HCT116 (cell line): Measurements from ENCODE around the gene GPN1. TPM values are rescaled to one million over a fixed set of nuclear protein-coding genes. Genes with fewer than 3 reads are reported as not detected.

Experiments
- ATAC-seq: fragments of 200-7000 bp; cut with Tn5 transposase; 2 replicates; pipeline ENCODE4 v1.9.1; 2020; ENCODE audit warnings: mild to moderate bottlenecking, moderate library complexity
- BruUV-seq: library from RNA; stranded (reverse); fragments of 400-500 nt; replicated peaks from 2 replicates; lab custom pipeline; 2021; lab: Mats Ljungman, UMichigan
- CTCF ChIA-PET: fragments of 300-600 bp; sonication (Branson Sonifier 250); formaldehyde crosslinking; loops from one replicate; lab custom pipeline; 2021; ENCODE audit warnings: antibody characterized with exemption; lab: Charles Lee
- POLR2A ChIA-PET: fragments of 300-600, 350-600 bp; sonication (Branson Sonifier 250); formaldehyde crosslinking; loops from one replicate; lab custom pipeline; 2021; ENCODE audit warnings: antibody characterized with exemption; lab: Charles Lee
- RAD21 ChIA-PET, 2 experiments: fragments of 300-600 bp; sonication (Branson Sonifier 250); formaldehyde crosslinking; loops; one replicate each; lab custom pipeline; 2023; ENCODE audit warnings: low total read pairs in 2 of 2; ENCODE audit not compliant: uncharacterized antibody in 2 of 2, unreplicated experiment in 2 of 2, low non-redundant PET in 1 of 2; lab: Charles Lee
- DNase-seq: peaks from one replicate; pipeline ENCODE4 v3.0.0-alpha.2; 2010; ENCODE audit warnings: low read depth, low spot score
- H2AFZ ChIP-seq: fragments of 200-600 bp; shearing (Covaris generic), sonication (generic); 2 replicates; pipeline ENCODE4 v1.6.1; 2017; ENCODE audit warnings: low read depth, mixed run types, mixed read lengths, antibody characterized with exemption, low read length; ENCODE audit not compliant: poor library complexity, severe bottlenecking
- H3K27ac ChIP-seq: 2 replicates; pipeline ENCODE4 v1.5.1; 2012; ENCODE audit warnings: low read depth, low read length
- H3K27me3 ChIP-seq: fragments of 200-600 bp; sonication (generic); 2 replicates; pipeline ENCODE4 v1.6.1; 2016; ENCODE audit warnings: mixed run types, low read length, mixed read lengths; ENCODE audit not compliant: insufficient read depth
- H3K36me3 ChIP-seq, 2 experiments: fragments of 200-500 bp in 1 of 2; fragments of 200-600 bp in 1 of 2; sonication (Bioruptor generic) in 1 of 2; sonication (generic) in 1 of 2; 2 replicates each; pipeline versions ENCODE4 v1.5.1 to v1.6.1; 2014 to 2016; ENCODE audit warnings: low read length in 2 of 2, inconsistent platforms in 1 of 2, mixed read lengths in 1 of 2, mixed run types in 1 of 2; ENCODE audit not compliant: insufficient read depth in 2 of 2, control insufficient read depth in 1 of 2
- H3K4me1 ChIP-seq, 2 experiments: fragments of 200-600 bp in 1 of 2; sonication (generic) in 1 of 2; 2 replicates each; pipeline versions ENCODE4 v1.5.1 to v1.6.1; 2012 to 2017; ENCODE audit warnings: low read length in 2 of 2, inconsistent platforms in 1 of 2, mild to moderate bottlenecking in 1 of 2, mixed read lengths in 1 of 2, mixed run types in 1 of 2, moderate library complexity in 1 of 2; ENCODE audit not compliant: insufficient read depth in 2 of 2, control insufficient read depth in 1 of 2
- H3K4me2 ChIP-seq: fragments of 200-600 bp; sonication (generic); 2 replicates; pipeline ENCODE4 v1.6.1; 2017; ENCODE audit warnings: mixed run types, low read length, mixed read lengths
- H3K4me3 ChIP-seq, 2 experiments: fragments of 200-600 bp in 1 of 2; sonication (generic) in 1 of 2; replicated peaks in 1 of 2; 2 replicates each; pipeline ENCODE4 v1.5.1; 2011 to 2016; ENCODE audit warnings: low read length in 2 of 2, control low read depth in 1 of 2, low read depth in 1 of 2, mild to moderate bottlenecking in 1 of 2, mixed read lengths in 1 of 2, mixed run types in 1 of 2
- H3K79me2 ChIP-seq: fragments of 200-600 bp; sonication (generic); 2 replicates; pipeline ENCODE4 v1.6.1; 2017; ENCODE audit warnings: mild to moderate bottlenecking, mixed run types, low read length, moderate library complexity, mixed read lengths; ENCODE audit not compliant: insufficient read depth
- H3K9ac ChIP-seq: fragments of 200-600 bp; sonication (generic); 2 replicates; pipeline ENCODE4 v1.6.1; 2016; ENCODE audit warnings: low read length, mixed read lengths
- H3K9me2 ChIP-seq: fragments of 200-600 bp; sonication (generic), shearing (Covaris generic); 2 replicates; pipeline ENCODE4 v1.6.1; 2017; ENCODE audit warnings: mixed run types, mild to moderate bottlenecking, moderate library complexity; ENCODE audit not compliant: insufficient read depth
- H3K9me3 ChIP-seq, 2 experiments: fragments of 200-500 bp in 1 of 2; fragments of 200-600 bp in 1 of 2; sonication (Bioruptor generic) in 1 of 2; sonication (generic) in 1 of 2; 2 replicates each; pipeline ENCODE4 v1.6.1; 2014 to 2017; ENCODE audit warnings: low read length in 2 of 2, mixed read lengths in 2 of 2, inconsistent platforms in 1 of 2, low read depth in 1 of 2, mild to moderate bottlenecking in 1 of 2, mixed run types in 1 of 2, moderate library complexity in 1 of 2; ENCODE audit not compliant: control insufficient read depth in 1 of 2, insufficient read depth in 1 of 2
- H4K20me1 ChIP-seq: fragments of 200-600 bp; sonication (generic), shearing (Covaris generic); 2 replicates; pipeline ENCODE4 v1.6.1; 2017; ENCODE audit warnings: mixed run types, mild to moderate bottlenecking, moderate library complexity; ENCODE audit not compliant: insufficient read depth
- JUND ChIP-seq: IDR thresholded peaks from 2 replicates; pipeline ENCODE4 v1.6.1; 2012
- ZNF274 ChIP-seq: fragments of 200-500 bp; sonication (Bioruptor generic); IDR thresholded peaks from 2 replicates; pipeline ENCODE4 v1.6.1; 2014; ENCODE audit warnings: mild to moderate bottlenecking, low read depth, low read length, inconsistent platforms
- intact Hi-C: fragments of 100-400 bp; cut with micrococcal nuclease; formaldehyde crosslinking; loops from 2 replicates; pipeline ENCODE4 v1.10.0; 2022
- total RNA-seq: library from RNA; stranded (reverse); gene quantifications from one replicate; pipeline ENCODE4 v1.2.1, GENCODE V29; 2021; ENCODE audit not compliant: unreplicated experiment
- TF ChIP-seq, protein P1 (sequence below), 3 experiments: fragments of 200-600 bp in 1 of 3; sonication (generic) in 1 of 3; IDR thresholded peaks in 2 of 3; conservative IDR thresholded peaks in 1 of 3; 2 replicates each; pipeline ENCODE4 v1.5.1; 2012 to 2017; ENCODE audit warnings: low read depth in 2 of 3, low read length in 2 of 3, antibody characterized with exemption in 1 of 3, borderline replicate concordance in 1 of 3, control low read depth in 1 of 3, mild to moderate bottlenecking in 1 of 3, mixed read lengths in 1 of 3, mixed run types in 1 of 3, moderate library complexity in 1 of 3; ENCODE audit not compliant: insufficient read depth in 1 of 3
- TF ChIP-seq, protein P2 (sequence below): IDR thresholded peaks from 2 replicates; pipeline ENCODE4 v1.6.1; 2011; ENCODE audit warnings: mild to moderate bottlenecking, low read length, moderate library complexity; ENCODE audit not compliant: insufficient replicate concordance; ENCODE audit errors: extremely low read depth

Gene GPN1
- total RNA-seq, 1 experiment from 2014 or later, result 34.3 TPM

DNA sequence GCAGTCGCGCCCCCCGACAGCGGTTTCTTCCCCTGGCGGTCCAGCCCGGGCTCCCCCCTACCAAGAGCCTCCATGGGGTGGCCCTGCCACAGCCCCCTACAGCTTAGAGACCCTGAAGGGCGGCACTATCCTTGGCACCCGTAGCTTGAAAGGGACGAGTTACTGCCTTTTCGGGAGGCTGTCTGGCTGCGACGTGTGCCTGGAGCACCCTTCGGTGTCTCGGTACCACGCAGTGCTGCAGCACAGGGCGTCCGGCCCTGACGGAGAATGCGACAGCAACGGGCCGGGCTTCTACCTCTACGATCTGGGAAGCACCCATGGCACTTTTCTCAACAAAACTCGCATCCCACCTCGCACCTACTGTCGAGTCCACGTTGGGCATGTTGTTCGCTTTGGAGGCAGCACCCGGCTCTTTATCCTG lies 35.3 kb downstream of the GPN1 start:
- intact Hi-C loops, result loop anchor here (5.0 kb wide), 1 partner anchor 257 kb away; the partner anchor contains the start of gene PPM1G
- H3K9me2 ChIP-seq, result no peaks in the 10 kb centered on the region
- H3K9ac ChIP-seq, result peak overlapping the region; percentile 82
- H3K4me2 ChIP-seq, result peak overlapping the region; percentile 89
- no peaks in the 10 kb centered on the region for H3K27me3 ChIP-seq
- TSS peak; percentile 79 for BruUV-seq
- H3K4me3 ChIP-seq, result peak overlapping the region; percentile 92 to 99
- POLR2A ChIA-PET, result interaction anchor here (1.3 kb wide), 1 partner anchor 19 kb away, joined by 3 read pairs; no protein-coding TSS in a partner anchor
- H3K4me1 ChIP-seq, result peaks cover 7 to 17% of the 10 kb centered on the region in 2 experiments
- TF ChIP-seq, protein P1, sequence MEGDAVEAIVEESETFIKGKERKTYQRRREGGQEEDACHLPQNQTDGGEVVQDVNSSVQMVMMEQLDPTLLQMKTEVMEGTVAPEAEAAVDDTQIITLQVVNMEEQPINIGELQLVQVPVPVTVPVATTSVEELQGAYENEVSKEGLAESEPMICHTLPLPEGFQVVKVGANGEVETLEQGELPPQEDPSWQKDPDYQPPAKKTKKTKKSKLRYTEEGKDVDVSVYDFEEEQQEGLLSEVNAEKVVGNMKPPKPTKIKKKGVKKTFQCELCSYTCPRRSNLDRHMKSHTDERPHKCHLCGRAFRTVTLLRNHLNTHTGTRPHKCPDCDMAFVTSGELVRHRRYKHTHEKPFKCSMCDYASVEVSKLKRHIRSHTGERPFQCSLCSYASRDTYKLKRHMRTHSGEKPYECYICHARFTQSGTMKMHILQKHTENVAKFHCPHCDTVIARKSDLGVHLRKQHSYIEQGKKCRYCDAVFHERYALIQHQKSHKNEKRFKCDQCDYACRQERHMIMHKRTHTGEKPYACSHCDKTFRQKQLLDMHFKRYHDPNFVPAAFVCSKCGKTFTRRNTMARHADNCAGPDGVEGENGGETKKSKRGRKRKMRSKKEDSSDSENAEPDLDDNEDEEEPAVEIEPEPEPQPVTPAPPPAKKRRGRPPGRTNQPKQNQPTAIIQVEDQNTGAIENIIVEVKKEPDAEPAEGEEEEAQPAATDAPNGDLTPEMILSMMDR (IDR thresholded peaks at IDR 0.05 in 2 of 3, conservative IDR thresholded peaks at IDR 0.05 in 1 of 3; ENCODE audit: borderline replicate concordance in 1 of 3, insufficient read depth in 1 of 3, low read depth in 2 of 3, low read length in 2 of 3), result no peak
- TF ChIP-seq ZNF274, result no peak
- TF ChIP-seq, protein P2, sequence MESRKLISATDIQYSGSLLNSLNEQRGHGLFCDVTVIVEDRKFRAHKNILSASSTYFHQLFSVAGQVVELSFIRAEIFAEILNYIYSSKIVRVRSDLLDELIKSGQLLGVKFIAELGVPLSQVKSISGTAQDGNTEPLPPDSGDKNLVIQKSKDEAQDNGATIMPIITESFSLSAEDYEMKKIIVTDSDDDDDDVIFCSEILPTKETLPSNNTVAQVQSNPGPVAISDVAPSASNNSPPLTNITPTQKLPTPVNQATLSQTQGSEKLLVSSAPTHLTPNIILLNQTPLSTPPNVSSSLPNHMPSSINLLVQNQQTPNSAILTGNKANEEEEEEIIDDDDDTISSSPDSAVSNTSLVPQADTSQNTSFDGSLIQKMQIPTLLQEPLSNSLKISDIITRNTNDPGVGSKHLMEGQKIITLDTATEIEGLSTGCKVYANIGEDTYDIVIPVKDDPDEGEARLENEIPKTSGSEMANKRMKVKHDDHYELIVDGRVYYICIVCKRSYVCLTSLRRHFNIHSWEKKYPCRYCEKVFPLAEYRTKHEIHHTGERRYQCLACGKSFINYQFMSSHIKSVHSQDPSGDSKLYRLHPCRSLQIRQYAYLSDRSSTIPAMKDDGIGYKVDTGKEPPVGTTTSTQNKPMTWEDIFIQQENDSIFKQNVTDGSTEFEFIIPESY, result no peak
- no peak for TF ChIP-seq JUND
- DNase-seq, result no peak
- peak overlapping the region; percentile 88 for H2AFZ ChIP-seq
- CTCF ChIA-PET, result interaction anchor here (1.2 to 1.4 kb wide), 2 partner anchors 20 to 40 kb away, joined by 4 to 9 read pairs; no protein-coding TSS in a partner anchor
- H3K9me3 ChIP-seq, result no peaks in the 10 kb centered on the region
- H3K27ac ChIP-seq, result peak overlapping the region; percentile 71
- peaks cover 36 to 41% of the 10 kb centered on the region in 2 experiments for H3K36me3 ChIP-seq
- peaks cover 48% of the 10 kb centered on the region for H3K79me2 ChIP-seq
- no peaks in the 10 kb centered on the region for H4K20me1 ChIP-seq
- RAD21 ChIA-PET, result no interaction called here
- peak; percentile 42 for ATAC-seq
